Smooth muscle cell of the brain vasculature (primary cell): Measurements from ENCODE around the gene GPR39.
A peak's percentile ranks its signal among the peaks of the same experiment; 100 is the strongest.

Source experiments
- DNase-seq: peaks from one replicate; pipeline ENCODE4 v3.0.0-alpha.2; 2012; ENCODE audit warnings: low read depth, low spot score

The GPR39 gene

GRCh38 chr2:132669908-132670495, 253.4 kb downstream of the GPR39 start, which contains the start of gene LYPD1:
TSS of gene LYPD1 (minus strand) at chr2:132670205. CDS start at chr2:132669932, 273 bp downstream.
- DNase-seq, result no peak

- DNase-seq, result no peak
Measured at GRCh38 chr2:132670496-132671150, 254.0 kb downstream of the GPR39 start.

DNA sequence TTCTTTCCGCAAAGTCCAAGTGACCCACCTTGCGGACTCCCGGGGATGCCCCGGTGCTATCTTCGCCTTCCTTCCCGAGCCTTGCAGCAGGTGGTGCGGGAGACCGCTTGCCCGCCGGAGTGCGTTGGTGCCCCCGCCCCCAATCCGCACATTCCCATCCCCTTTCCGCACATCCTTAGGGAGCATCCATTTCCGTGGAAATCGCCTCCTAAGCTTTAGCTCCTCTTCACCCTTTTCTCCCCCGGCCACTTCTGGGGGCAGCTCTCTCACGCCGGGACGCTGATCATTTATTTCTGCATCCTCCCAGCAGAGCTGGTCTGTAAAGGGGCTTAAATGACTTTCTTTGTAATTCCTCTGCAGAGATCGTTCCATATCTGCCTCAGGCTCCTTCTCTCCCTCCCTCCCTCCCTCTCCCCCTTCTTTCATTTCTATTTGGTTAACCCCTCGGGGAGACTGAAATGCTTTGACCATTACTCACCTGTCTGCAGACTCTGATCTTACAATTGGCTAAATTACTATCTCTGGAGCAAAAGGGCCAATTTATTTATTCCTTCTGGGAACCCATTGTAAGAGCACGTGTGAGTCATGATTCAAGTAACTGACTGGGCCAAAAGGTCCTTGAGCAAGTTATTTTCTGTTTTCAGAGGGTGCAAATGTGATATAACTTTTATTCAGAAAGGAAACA, 254.7 kb downstream of the GPR39 start:
- peak; percentile 33 for DNase-seq

DNA sequence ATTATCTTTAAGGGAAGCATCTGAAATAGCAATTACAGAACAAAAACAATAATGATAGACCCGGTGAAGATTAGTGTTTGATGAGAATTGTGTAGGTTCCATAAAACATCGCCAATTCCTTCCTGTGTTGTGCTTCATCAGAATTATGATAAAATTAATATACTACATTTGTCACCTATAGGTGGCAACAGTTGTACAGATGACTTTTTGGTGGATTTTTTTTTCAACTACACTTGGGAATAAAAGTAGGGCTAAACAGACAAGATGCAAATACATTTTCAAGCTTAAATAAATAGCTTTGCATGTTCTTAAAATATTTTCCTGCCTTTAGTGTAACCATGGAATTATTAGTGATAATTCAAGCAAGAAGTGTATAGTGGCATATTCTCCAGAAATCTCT, 260.4 kb downstream of the GPR39 start:
- no peak for DNase-seq

DNA sequence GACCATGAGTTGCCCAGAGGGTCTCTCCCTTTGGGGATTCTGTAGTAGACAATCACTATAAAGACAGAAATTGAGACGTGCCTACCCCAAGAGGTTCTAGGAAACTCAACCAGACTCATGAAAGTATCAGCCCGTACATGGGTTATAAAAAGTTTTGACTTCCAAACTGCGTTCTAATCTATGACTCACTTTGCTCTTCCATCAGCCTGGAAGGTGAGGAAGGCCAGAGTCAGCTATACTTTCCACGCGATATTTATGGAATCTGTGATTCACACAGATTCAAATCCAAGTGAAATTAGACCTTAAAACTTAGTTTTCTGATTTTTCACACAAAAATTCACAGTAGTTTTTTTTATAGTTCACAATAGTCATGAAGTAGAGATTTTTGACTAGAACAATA, 261.1 kb downstream of the GPR39 start:
- DNase-seq, result no peak

DNA sequence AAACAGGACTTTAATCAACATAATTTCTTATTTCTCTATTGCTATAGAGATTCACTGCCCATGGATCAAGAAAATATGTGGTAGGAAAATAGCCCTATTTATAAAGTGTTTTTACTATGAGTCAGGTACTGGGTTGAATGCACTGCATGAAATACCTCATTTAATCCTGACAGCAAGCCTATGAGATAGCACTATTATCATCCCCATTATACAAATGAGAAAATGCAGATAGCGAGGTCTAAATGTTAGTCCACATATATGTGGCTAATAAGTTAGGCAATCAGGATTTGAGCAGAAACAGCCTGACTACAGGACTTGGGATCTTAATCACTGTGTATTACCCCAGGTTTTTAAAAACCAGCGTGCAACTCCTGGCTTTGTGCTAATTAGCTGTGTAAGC, 261.9 kb downstream of the GPR39 start:
- no peak for DNase-seq

DNA sequence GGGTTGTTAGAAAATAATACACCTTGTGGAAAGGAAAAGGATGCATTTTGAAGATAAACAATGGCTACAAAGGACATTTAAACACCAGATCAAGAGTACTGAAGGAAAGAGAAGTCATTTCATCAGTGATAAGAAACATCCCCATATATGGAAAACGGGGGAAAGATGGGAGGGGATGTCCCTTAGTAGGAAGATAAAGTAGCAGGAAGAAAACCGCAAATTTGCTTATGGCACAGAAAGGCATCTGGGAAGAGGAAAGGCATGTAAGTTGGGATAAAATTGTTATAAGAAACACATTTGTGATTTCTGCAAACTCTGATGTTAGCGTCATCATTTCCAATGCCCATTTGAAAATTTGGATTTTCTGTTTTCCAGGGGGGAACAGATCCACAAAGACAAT, 263.9 kb downstream of the GPR39 start:
- no peak for DNase-seq

- no peak for DNase-seq
Measured at GRCh38 chr2:132681766-132682165, 265.2 kb downstream of the GPR39 start.

DNA sequence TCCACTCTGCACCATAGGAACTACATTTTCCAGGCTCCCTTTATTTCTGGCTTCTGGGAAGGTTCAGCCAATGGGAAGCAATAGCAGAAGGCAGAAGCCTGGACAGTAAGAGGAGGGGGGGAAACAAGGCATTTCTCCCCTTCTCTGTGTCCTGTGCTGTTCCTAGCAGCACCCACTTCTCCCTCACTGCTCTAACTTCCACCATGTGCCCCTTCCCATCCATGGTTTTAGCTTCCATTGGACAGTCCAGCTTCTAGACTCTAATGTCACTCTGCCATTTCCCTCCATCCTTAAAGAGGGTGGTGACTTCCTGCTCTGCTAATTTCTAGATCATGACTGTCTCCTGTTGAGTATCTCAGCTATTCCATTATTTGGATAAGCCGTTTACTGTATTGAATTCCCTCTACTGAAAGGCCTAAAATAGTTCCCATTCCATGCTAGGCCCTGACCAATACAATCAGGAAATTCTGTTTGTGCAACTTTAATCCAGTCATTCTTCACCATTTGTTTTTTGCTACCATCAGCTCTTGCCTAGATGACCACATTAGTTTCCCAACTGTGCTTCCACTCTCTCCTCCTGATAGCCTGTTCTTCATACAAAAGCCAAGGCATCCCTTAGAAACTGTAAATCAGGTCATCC, 274.2 kb downstream of the GPR39 start:
- DNase-seq, result no peak

DNA sequence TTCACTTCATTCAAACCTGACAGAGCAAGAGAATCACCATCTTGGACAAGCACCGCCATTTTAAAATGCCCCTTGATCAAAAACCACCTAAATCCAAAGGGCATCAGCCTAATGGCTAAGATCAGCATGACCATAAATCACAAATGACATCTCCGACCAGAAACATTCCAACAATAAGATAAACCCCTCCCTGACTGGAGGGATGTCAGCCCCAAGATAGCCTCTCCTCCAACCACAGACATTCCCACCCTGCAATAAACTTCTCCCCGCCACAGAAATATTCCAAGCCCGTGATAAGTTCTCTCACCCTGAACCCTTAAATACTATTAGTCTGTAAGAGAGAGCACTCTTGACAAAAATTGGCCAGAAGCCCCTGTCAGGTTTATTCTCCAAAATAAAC, 275.0 kb downstream of the GPR39 start:
- DNase-seq, result no peak

DNA sequence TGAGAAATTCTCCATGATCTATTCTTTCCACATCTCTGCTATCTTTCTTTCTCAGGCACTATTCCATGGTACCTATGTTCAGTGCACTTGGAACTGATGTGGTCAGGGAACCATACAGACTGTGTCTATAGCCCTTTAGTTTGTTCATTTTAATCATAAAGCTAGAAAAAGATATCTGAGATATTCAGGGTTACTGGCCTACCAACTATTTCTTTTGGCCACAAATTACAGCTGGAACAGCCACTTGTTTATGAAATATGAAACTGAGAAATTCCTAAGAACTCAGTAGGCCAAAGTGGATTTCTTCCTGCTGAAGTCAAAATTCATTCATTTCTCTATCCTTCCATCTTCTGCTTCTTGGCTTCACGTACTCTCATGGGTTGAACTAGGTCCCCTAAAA, 276.2 kb downstream of the GPR39 start:
- DNase-seq, result no peak
